OCI-LY7 (cell line): Measurements from ENCODE around the gene VSTM2A. TPM values are rescaled to one million over a fixed set of nuclear protein-coding genes. Genes with fewer than 3 reads are reported as not detected.

Source experiments
- BruUV-seq: library from RNA; stranded (reverse); fragments of 400-500 nt; replicated peaks from 2 replicates; lab custom pipeline; 2021; lab: Mats Ljungman, UMichigan
- CTCF ChIA-PET: fragments of 300-600 bp; sonication (Branson Sonifier 250); formaldehyde crosslinking; loops from one replicate; lab custom pipeline; 2022; ENCODE audit warnings: antibody characterized with exemption; ENCODE audit not compliant: unreplicated experiment; lab: Charles Lee
- POLR2A ChIA-PET: fragments of 300-600 bp; sonication (Branson Sonifier 250); formaldehyde crosslinking; loops from one replicate; lab custom pipeline; 2022; ENCODE audit warnings: antibody characterized with exemption; lab: Charles Lee
- DNase-seq: peaks from one replicate; pipeline ENCODE4 v3.0.0-alpha.2; 2015; ENCODE audit warnings: low spot score
- H2AFZ ChIP-seq: fragments of 200-600 bp; sonication (generic), shearing (Covaris generic); 2 replicates; pipeline ENCODE4 v1.6.1; 2014; ENCODE audit warnings: mild to moderate bottlenecking, antibody characterized with exemption, low read length, moderate library complexity
- H3K27ac ChIP-seq: fragments of 200-600 bp; sonication (generic); 2 replicates; pipeline ENCODE4 v1.5.1; 2014; ENCODE audit warnings: mixed run types, low read depth, mild to moderate bottlenecking, moderate library complexity, low read length, inconsistent platforms; ENCODE audit not compliant: poor library complexity, severe bottlenecking
- H3K36me3 ChIP-seq: fragments of 200-600 bp; sonication (generic); 2 replicates; pipeline ENCODE4 v1.6.1; 2014; ENCODE audit warnings: mild to moderate bottlenecking, antibody characterized with exemption, low read length, moderate library complexity, mixed read lengths; ENCODE audit not compliant: insufficient read depth
- H3K4me1 ChIP-seq: fragments of 200-600 bp; sonication (generic); 2 replicates; pipeline ENCODE4 v1.5.1; 2014; ENCODE audit warnings: mild to moderate bottlenecking, low read length; ENCODE audit not compliant: insufficient read depth, poor library complexity, severe bottlenecking
- H3K4me2 ChIP-seq: fragments of 200-600 bp; sonication (generic); 2 replicates; pipeline ENCODE4 v1.6.1; 2014; ENCODE audit warnings: mild to moderate bottlenecking, low read length
- H3K4me3 ChIP-seq: fragments of 200-600 bp; sonication (generic); 2 replicates; pipeline ENCODE4 v1.5.1; 2014; ENCODE audit warnings: mild to moderate bottlenecking, low read depth, low read length; ENCODE audit not compliant: poor library complexity, severe bottlenecking
- H3K79me2 ChIP-seq: fragments of 200-600 bp; sonication (generic); 2 replicates; pipeline ENCODE4 v1.6.1; 2016; ENCODE audit warnings: low read depth, mild to moderate bottlenecking, low read length, moderate library complexity, mixed read lengths; ENCODE audit not compliant: insufficient read depth
- H3K9me2 ChIP-seq: fragments of 200-600 bp; sonication (generic); 2 replicates; pipeline ENCODE4 v1.6.1; 2016; ENCODE audit warnings: mild to moderate bottlenecking, low read length, mixed read lengths; ENCODE audit not compliant: insufficient read depth
- H3K9me3 ChIP-seq: fragments of 200-600 bp; sonication (generic); 2 replicates; pipeline ENCODE4 v1.6.1; 2014; ENCODE audit warnings: mild to moderate bottlenecking, mixed run types, low read length, mixed read lengths
- H4K20me1 ChIP-seq: fragments of 200-600 bp; sonication (generic); 2 replicates; pipeline ENCODE4 v1.6.1; 2014; ENCODE audit warnings: mild to moderate bottlenecking, antibody characterized with exemption, low read length, moderate library complexity, mixed read lengths; ENCODE audit not compliant: insufficient read depth
- EZH2phosphoT487 ChIP-seq: fragments of 200-600 bp; sonication (generic); IDR thresholded peaks from 2 replicates; pipeline ENCODE4 v1.6.1; 2018; ENCODE audit warnings: low read depth, borderline replicate concordance, mild to moderate bottlenecking, mixed run types, antibody characterized with exemption, low read length, moderate library complexity, mixed read lengths
- intact Hi-C: fragments of 100-400 bp; cut with micrococcal nuclease; formaldehyde crosslinking; loops from one replicate; pipeline ENCODE4 v1.10.0; 2022; ENCODE audit not compliant: unreplicated experiment
- total RNA-seq, 2 experiments: library from RNA; depleted of rRNA in 1 of 2; stranded (reverse); fragments of >200 nt in 1 of 2; shearing (Covaris generic) in 1 of 2; gene quantifications; 2 replicates each; pipeline ENCODE4 v1.2.3, GENCODE V29; 2014 to 2022
- TF ChIP-seq, protein P1 (sequence below): fragments of 200-600 bp; sonication (generic); conservative IDR thresholded peaks from 2 replicates; pipeline ENCODE4 v1.5.1; 2014; ENCODE audit warnings: mild to moderate bottlenecking, antibody characterized with exemption, low read length, moderate library complexity, mixed read lengths

Gene VSTM2A
- total RNA-seq, 2 experiments from 2014 or later, result not detected

DNA sequence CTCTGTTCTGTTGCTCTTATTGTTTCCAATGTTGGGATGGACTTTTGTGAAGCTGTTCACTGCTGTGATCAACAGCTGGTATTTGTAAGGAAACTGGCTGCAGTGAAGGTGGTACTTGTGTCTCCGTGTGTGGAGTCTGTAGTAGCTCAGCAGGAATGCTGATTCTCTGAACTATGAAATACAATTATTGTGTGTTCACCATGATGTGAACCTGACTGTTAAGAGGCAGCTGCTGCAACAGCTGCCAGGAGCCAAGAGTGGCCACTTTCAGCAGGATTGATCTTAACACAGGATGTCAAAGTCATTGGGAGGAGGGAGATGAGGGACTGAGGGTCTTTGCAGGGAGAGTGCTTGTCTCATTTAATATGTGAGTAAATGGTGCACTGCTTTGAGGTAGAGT is 13.9 kb downstream of the VSTM2A start:
- ChIA-PET CTCF (no interaction called here), POLR2A (no interaction called here)
- Histone ChIP-seq H3K9me2 (no peaks in the 10 kb centered on the region), H3K27ac (no peak overlapping the region), H3K4me2 (no peak overlapping the region), H3K4me3 (no peak overlapping the region), H3K4me1 (no peaks in the 10 kb centered on the region), H3K79me2 (no peaks in the 10 kb centered on the region), H4K20me1 (no peaks in the 10 kb centered on the region), H2AFZ (no peak overlapping the region), H3K36me3 (no peaks in the 10 kb centered on the region), H3K9me3 (no peaks in the 10 kb centered on the region)
- intact Hi-C loops, result no loop called here
- DNase-seq, result no peak
- BruUV-seq, result no TSS peak
- TF ChIP-seq, protein P1, sequence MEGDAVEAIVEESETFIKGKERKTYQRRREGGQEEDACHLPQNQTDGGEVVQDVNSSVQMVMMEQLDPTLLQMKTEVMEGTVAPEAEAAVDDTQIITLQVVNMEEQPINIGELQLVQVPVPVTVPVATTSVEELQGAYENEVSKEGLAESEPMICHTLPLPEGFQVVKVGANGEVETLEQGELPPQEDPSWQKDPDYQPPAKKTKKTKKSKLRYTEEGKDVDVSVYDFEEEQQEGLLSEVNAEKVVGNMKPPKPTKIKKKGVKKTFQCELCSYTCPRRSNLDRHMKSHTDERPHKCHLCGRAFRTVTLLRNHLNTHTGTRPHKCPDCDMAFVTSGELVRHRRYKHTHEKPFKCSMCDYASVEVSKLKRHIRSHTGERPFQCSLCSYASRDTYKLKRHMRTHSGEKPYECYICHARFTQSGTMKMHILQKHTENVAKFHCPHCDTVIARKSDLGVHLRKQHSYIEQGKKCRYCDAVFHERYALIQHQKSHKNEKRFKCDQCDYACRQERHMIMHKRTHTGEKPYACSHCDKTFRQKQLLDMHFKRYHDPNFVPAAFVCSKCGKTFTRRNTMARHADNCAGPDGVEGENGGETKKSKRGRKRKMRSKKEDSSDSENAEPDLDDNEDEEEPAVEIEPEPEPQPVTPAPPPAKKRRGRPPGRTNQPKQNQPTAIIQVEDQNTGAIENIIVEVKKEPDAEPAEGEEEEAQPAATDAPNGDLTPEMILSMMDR, result no peak
- TF ChIP-seq EZH2phosphoT487, result no peak

GRCh38 chr7:54559401-54559800 is 17.2 kb downstream of the VSTM2A start:
- POLR2A ChIA-PET, result no interaction called here
- H3K9me2 ChIP-seq, result no peaks in the 10 kb centered on the region
- H3K36me3 ChIP-seq, result no peaks in the 10 kb centered on the region
- no peaks in the 10 kb centered on the region for H3K9me3 ChIP-seq
- no peaks in the 10 kb centered on the region for H4K20me1 ChIP-seq
- no peak overlapping the region for H3K4me3 ChIP-seq
- intact Hi-C loops, result no loop called here
- BruUV-seq, result no TSS peak
- H3K79me2 ChIP-seq, result no peaks in the 10 kb centered on the region
- no peak for TF ChIP-seq EZH2phosphoT487
- TF ChIP-seq, protein P1, result no peak
- H3K4me2 ChIP-seq, result no peak overlapping the region
- no peaks in the 10 kb centered on the region for H3K4me1 ChIP-seq
- no peak overlapping the region for H2AFZ ChIP-seq
- CTCF ChIA-PET, result no interaction called here
- DNase-seq, result no peak
- no peak overlapping the region for H3K27ac ChIP-seq

GRCh38 chr7:54560198-54560597 is 18.0 kb downstream of the VSTM2A start:
- H3K9me2 ChIP-seq, result no peaks in the 10 kb centered on the region
- DNase-seq, result no peak
- H3K27ac ChIP-seq, result no peak overlapping the region
- no TSS peak for BruUV-seq
- ChIA-PET CTCF (no interaction called here), POLR2A (no interaction called here)
- H3K4me1 ChIP-seq, result no peaks in the 10 kb centered on the region
- H4K20me1 ChIP-seq, result no peaks in the 10 kb centered on the region
- no peaks in the 10 kb centered on the region for H3K36me3 ChIP-seq
- no peak overlapping the region for H2AFZ ChIP-seq
- H3K4me2 ChIP-seq, result no peak overlapping the region
- H3K9me3 ChIP-seq, result no peaks in the 10 kb centered on the region
- intact Hi-C loops, result no loop called here
- H3K4me3 ChIP-seq, result no peak overlapping the region
- no peak for TF ChIP-seq EZH2phosphoT487
- TF ChIP-seq, protein P1, result no peak
- no peaks in the 10 kb centered on the region for H3K79me2 ChIP-seq
